NCI-H345 treated with DMSO at 0.1 percent for 48 hours (cell line): ENCODE results near the gene TNK2.
A peak's percentile ranks its signal among the peaks of the same experiment; 100 is the strongest.
"Not testable (repeated sequence)": the region's sequence is repeated elsewhere in the genome, so short reads cannot be mapped to it uniquely, and the experiment has no call there.

Experiments used
- DNase-seq: peaks from one replicate; lab custom pipeline; 2025; ENCODE audit not compliant: unreplicated experiment; lab: John Stamatoyannopoulos, UW

Gene TNK2

GRCh38 chr3:195907934-195908693 lies at the start of gene TNK2:
TNK2 (minus strand) TSS chr3:195908551; CDS start chr3:195888588, 19,963 bp downstream.
- DNase-seq = peak; percentile 83

- DNase-seq = no peak
Observed at GRCh38 chr3:195956577-195956976, 48.2 kb upstream of the TNK2 start.

- not testable (repeated sequence) for DNase-seq
Observed at GRCh38 chr3:195955416-195955841, 47.1 kb upstream of the TNK2 start.

GRCh38 chr3:195954752-195955119 lies 46.4 kb upstream of the TNK2 start:
- DNase-seq = not testable (repeated sequence)

- DNase-seq = not testable (repeated sequence)
Observed at GRCh38 chr3:195954052-195954751, 45.9 kb upstream of the TNK2 start.

- not testable (repeated sequence) for DNase-seq
Observed at GRCh38 chr3:195952590-195952989, 44.2 kb upstream of the TNK2 start.

GRCh38 chr3:195951443-195952177 lies 43.3 kb upstream of the TNK2 start:
- not testable (repeated sequence) for DNase-seq

- not testable (repeated sequence) for DNase-seq
Observed at GRCh38 chr3:195950731-195951130, 42.4 kb upstream of the TNK2 start.

- DNase-seq = not testable (repeated sequence)
Observed at GRCh38 chr3:195950164-195950563, 41.8 kb upstream of the TNK2 start.

GRCh38 chr3:195946910-195947699 lies 38.8 kb upstream of the TNK2 start:
- DNase-seq = not testable (repeated sequence)

GRCh38 chr3:195941265-195941815 lies 33.0 kb upstream of the TNK2 start:
- DNase-seq = not testable (repeated sequence)

GRCh38 chr3:195940806-195941205 lies 32.5 kb upstream of the TNK2 start:
- not testable (repeated sequence) for DNase-seq

- not testable (repeated sequence) for DNase-seq
Observed at GRCh38 chr3:195939526-195940470, 31.4 kb upstream of the TNK2 start.

- not testable (repeated sequence) for DNase-seq
Observed at GRCh38 chr3:195933044-195933430, 24.7 kb upstream of the TNK2 start.

GRCh38 chr3:195932418-195933043 lies 24.2 kb upstream of the TNK2 start:
- DNase-seq = no peak

GRCh38 chr3:195931582-195932273 lies 23.4 kb upstream of the TNK2 start:
- no peak for DNase-seq

- no peak for DNase-seq
Observed at GRCh38 chr3:195929452-195929851, 21.1 kb upstream of the TNK2 start.

- DNase-seq = no peak
Observed at GRCh38 chr3:195921334-195921791, 13.0 kb upstream of the TNK2 start.
